GM12878 (cell line): Measurements from ENCODE around the gene PITPNM3.
"Not testable (repeated sequence)": the region's sequence is repeated elsewhere in the genome, so short reads cannot be mapped to it uniquely, and the experiment has no call there.

ENCODE experiments used
- CEBPZ ChIP-seq: fragments of 150-350 bp; IDR thresholded peaks from 2 replicates; pipeline ENCODE4 v1.6.1; 2016; ENCODE audit warnings: low read depth, low read length
- CTCF ChIP-seq, 3 experiments: IDR thresholded peaks in 2 of 3; conservative IDR thresholded peaks in 1 of 3; 2 replicates each; pipeline ENCODE4 v1.5.1; 2011; ENCODE audit warnings: low read depth in 3 of 3, low read length in 3 of 3, mild to moderate bottlenecking in 3 of 3, control low read depth in 2 of 3, moderate library complexity in 2 of 3, inconsistent platforms in 1 of 3, mixed read lengths in 1 of 3; ENCODE audit not compliant: control insufficient read depth in 2 of 3, insufficient read depth in 1 of 3; ENCODE audit errors: extremely low read depth in 1 of 3
- EP300 ChIP-seq, 2 experiments: fragments of 150-350 bp in 1 of 2; IDR thresholded peaks; 2 replicates each; pipeline ENCODE4 v1.6.1; 2011 to 2012; ENCODE audit warnings: low read depth in 2 of 2, low read length in 2 of 2, borderline replicate concordance in 1 of 2, improper control_type of control experiment in 1 of 2, inconsistent platforms in 1 of 2; ENCODE audit not compliant: control insufficient read depth in 1 of 2
- FOS ChIP-seq: IDR thresholded peaks from 3 replicates; pipeline ENCODE4 v1.6.1; 2011; ENCODE audit warnings: borderline replicate concordance; ENCODE audit not compliant: insufficient read length; ENCODE audit errors: extremely low read depth
- FOXK2 ChIP-seq: fragments of 450-650 bp; IDR thresholded peaks from 2 replicates; pipeline ENCODE4 v1.6.1; 2017; ENCODE audit warnings: mild to moderate bottlenecking, moderate library complexity
- HDAC2 ChIP-seq: fragments of 200-600 bp; sonication (generic); IDR thresholded peaks from 2 replicates; pipeline ENCODE4 v1.6.1; 2017
- POLR2AphosphoS5 ChIP-seq: IDR thresholded peaks from 2 replicates; pipeline ENCODE4 v1.6.1; 2011; ENCODE audit warnings: mild to moderate bottlenecking, low read length, inconsistent platforms
- RBBP5 ChIP-seq: fragments of 200-600 bp; sonication (generic); conservative IDR thresholded peaks from 2 replicates; pipeline ENCODE4 v1.6.1; 2016
- RFX5 ChIP-seq: IDR thresholded peaks from 2 replicates; pipeline ENCODE4 v1.6.1; 2011; ENCODE audit warnings: low read depth, low read length, improper control_type of control experiment
- SUZ12 ChIP-seq: fragments of 200-600 bp; sonication (generic); IDR thresholded peaks from one replicate; pipeline ENCODE4 v1.6.1; 2018; ENCODE audit warnings: antibody characterized with exemption, mild to moderate bottlenecking; ENCODE audit not compliant: unreplicated experiment
- TCF7 ChIP-seq: IDR thresholded peaks from 2 replicates; pipeline ENCODE4 v1.6.1; 2014; ENCODE audit warnings: antibody characterized with exemption, borderline replicate concordance
- ZBTB11 ChIP-seq: fragments of 450-650 bp; formaldehyde crosslinking; IDR thresholded peaks from 2 replicates; pipeline ENCODE4 v1.5.0; 2022; ENCODE audit warnings: mild to moderate bottlenecking, missing genetic modification characterization
- ZBTB33 ChIP-seq: fragments of 450-650 bp; IDR thresholded peaks from 2 replicates; pipeline ENCODE4 v1.6.1; 2017; ENCODE audit warnings: mild to moderate bottlenecking
- ZBTB4 ChIP-seq: fragments of 450-650 bp; formaldehyde crosslinking; IDR thresholded peaks from 2 replicates; pipeline ENCODE4 v1.4.0; 2022; ENCODE audit warnings: mild to moderate bottlenecking, moderate library complexity

GRCh38 chr17:6573495-6573894, 17.1 kb upstream of the PITPNM3 start:
- not testable (repeated sequence) for TF ChIP-seq POLR2AphosphoS5; SUZ12; RFX5; FOXK2; ZBTB4 (CRISPR knock-in tag); ZBTB33; CEBPZ; RBBP5; FOS; CTCF (IDR thresholded peaks at IDR 0.05 in 2 of 3, conservative IDR thresholded peaks at IDR 0.05 in 1 of 3; ENCODE audit: control insufficient read depth in 2 of 3, extremely low read depth in 1 of 3, insufficient read depth in 1 of 3, low read depth in 3 of 3, low read length in 3 of 3); EP300 (IDR thresholded peaks at IDR 0.05; ENCODE audit: borderline replicate concordance in 1 of 2, control insufficient read depth in 1 of 2, low read depth in 2 of 2, low read length in 2 of 2); TCF7; ZBTB11 (CRISPR knock-in tag); HDAC2
